Muscle layer of colon (tissue), 2 donors: Measurements from ENCODE around the gene FBXO27.

Source experiments
- H3K27ac ChIP-seq: one replicate; pipeline ENCODE4 v1.7.0; 2013; ENCODE audit warnings: low read depth, mild to moderate bottlenecking, low read length, moderate library complexity
- H3K27me3 ChIP-seq, 2 donors: one replicate each; pipeline ENCODE4 v1.7.0; 2013; ENCODE audit warnings: low read length in 2 of 2, mild to moderate bottlenecking in 2 of 2; ENCODE audit not compliant: insufficient read depth in 2 of 2, control insufficient read depth in 1 of 2
- H3K36me3 ChIP-seq: one replicate; pipeline ENCODE4 v1.7.0; 2013; ENCODE audit warnings: mild to moderate bottlenecking, low read length; ENCODE audit not compliant: insufficient read depth
- H3K4me1 ChIP-seq: one replicate; pipeline ENCODE4 v1.7.0; 2013; ENCODE audit warnings: mild to moderate bottlenecking, low read length; ENCODE audit not compliant: insufficient read depth
- H3K4me3 ChIP-seq, 2 donors: one replicate each; pipeline ENCODE4 v1.7.0; 2013; ENCODE audit warnings: low read length in 2 of 2, low read depth in 1 of 2, mild to moderate bottlenecking in 1 of 2, moderate library complexity in 1 of 2
- H3K9ac ChIP-seq: one replicate; pipeline ENCODE4 v1.7.0; 2013; ENCODE audit warnings: low read length
- H3K9me3 ChIP-seq: one replicate; pipeline ENCODE4 v1.7.0; 2013; ENCODE audit warnings: mild to moderate bottlenecking, low read length
- donor health status: abdominal sarcoma.
- donor health status: Adenocarcinoma of cecum.

Gene FBXO27

GRCh38 chr19:39037194-39037593, 4.8 kb upstream of the FBXO27 start:
- Histone ChIP-seq H3K27me3 (no peaks in the 10 kb centered on the region), H3K9me3 (no peaks in the 10 kb centered on the region), H3K27ac (no peak overlapping the region), H3K4me3 (no peak overlapping the region), H3K4me1 (no peaks in the 10 kb centered on the region), H3K9ac (no peak overlapping the region), H3K36me3 (no peaks in the 10 kb centered on the region)

GRCh38 chr19:39036581-39036980, 4.2 kb upstream of the FBXO27 start:
- no peak overlapping the region for H3K9ac ChIP-seq
- H3K36me3 ChIP-seq = no peaks in the 10 kb centered on the region
- H3K4me3 ChIP-seq = no peak overlapping the region
- H3K27me3 ChIP-seq = no peaks in the 10 kb centered on the region
- H3K4me1 ChIP-seq = no peaks in the 10 kb centered on the region
- no peak overlapping the region for H3K27ac ChIP-seq
- no peaks in the 10 kb centered on the region for H3K9me3 ChIP-seq

GRCh38 chr19:39031368-39032062, 834 bp downstream of the FBXO27 start:
- H3K27ac ChIP-seq = no peak overlapping the region
- no peaks in the 10 kb centered on the region for H3K36me3 ChIP-seq
- H3K9me3 ChIP-seq = no peaks in the 10 kb centered on the region
- H3K4me3 ChIP-seq = peak overlapping the region; percentile 61 to 75
- peaks cover 3% of the 10 kb centered on the region for H3K4me1 ChIP-seq
- no peak overlapping the region for H3K9ac ChIP-seq
- no peaks in the 10 kb centered on the region for H3K27me3 ChIP-seq

- no peaks in the 10 kb centered on the region for H3K9me3 ChIP-seq
- peak overlapping the region; percentile 61 to 75 for H3K4me3 ChIP-seq
- no peak overlapping the region for H3K9ac ChIP-seq
- peaks cover 3% of the 10 kb centered on the region for H3K4me1 ChIP-seq
- no peaks in the 10 kb centered on the region for H3K36me3 ChIP-seq
- H3K27me3 ChIP-seq = no peaks in the 10 kb centered on the region
- no peak overlapping the region for H3K27ac ChIP-seq
These were observed 1.4 kb downstream of the FBXO27 start for GRCh38 chr19:39030854-39031367.

GRCh38 chr19:39024875-39025641, 7.3 kb downstream of the FBXO27 start:
- Histone ChIP-seq H3K36me3 (no peaks in the 10 kb centered on the region), H3K9me3 (no peaks in the 10 kb centered on the region), H3K27ac (no peak overlapping the region), H3K4me1 (no peaks in the 10 kb centered on the region), H3K9ac (no peak overlapping the region), H3K4me3 (no peak overlapping the region), H3K27me3 (no peaks in the 10 kb centered on the region)

- Histone ChIP-seq H3K36me3 (no peaks in the 10 kb centered on the region), H3K27ac (no peak overlapping the region)
These were observed 11.3 kb downstream of the FBXO27 start for GRCh38 chr19:39021063-39021462.

GRCh38 chr19:39017646-39018045, 14.7 kb downstream of the FBXO27 start:
- no peak overlapping the region for H3K27ac ChIP-seq
- H3K4me3 ChIP-seq = no peak overlapping the region
- no peaks in the 10 kb centered on the region for H3K9me3 ChIP-seq
- H3K9ac ChIP-seq = no peak overlapping the region
- no peaks in the 10 kb centered on the region for H3K27me3 ChIP-seq
- no peaks in the 10 kb centered on the region for H3K36me3 ChIP-seq
- no peaks in the 10 kb centered on the region for H3K4me1 ChIP-seq

More at GRCh38 chr19:39021063-39021462, 11.3 kb downstream of the FBXO27 start:
- Histone ChIP-seq H3K9ac (no peak overlapping the region), H3K27me3 (no peaks in the 10 kb centered on the region), H3K4me3 (no peak overlapping the region), H3K9me3 (no peaks in the 10 kb centered on the region), H3K4me1 (no peaks in the 10 kb centered on the region)

- no peaks in the 10 kb centered on the region for H3K4me1 ChIP-seq
- no peaks in the 10 kb centered on the region for H3K36me3 ChIP-seq
- H3K4me3 ChIP-seq = no peak overlapping the region
- H3K27ac ChIP-seq = no peak overlapping the region
- no peaks in the 10 kb centered on the region for H3K27me3 ChIP-seq
- H3K9ac ChIP-seq = no peak overlapping the region
- H3K9me3 ChIP-seq = no peaks in the 10 kb centered on the region
These were observed 15.3 kb downstream of the FBXO27 start for GRCh38 chr19:39017026-39017425.

- no peak overlapping the region for H3K27ac ChIP-seq
- H3K4me1 ChIP-seq = no peaks in the 10 kb centered on the region
- H3K27me3 ChIP-seq = no peaks in the 10 kb centered on the region
- no peaks in the 10 kb centered on the region for H3K9me3 ChIP-seq
- H3K4me3 ChIP-seq = no peak overlapping the region
- H3K36me3 ChIP-seq = no peaks in the 10 kb centered on the region
- H3K9ac ChIP-seq = no peak overlapping the region
These were observed 18.3 kb downstream of the FBXO27 start for GRCh38 chr19:39014037-39014436.

- no peaks in the 10 kb centered on the region for H3K9me3 ChIP-seq
- H3K27me3 ChIP-seq = no peaks in the 10 kb centered on the region
- H3K27ac ChIP-seq = no peak overlapping the region
- no peak overlapping the region for H3K9ac ChIP-seq
- H3K36me3 ChIP-seq = no peaks in the 10 kb centered on the region
- no peaks in the 10 kb centered on the region for H3K4me1 ChIP-seq
- H3K4me3 ChIP-seq = no peak overlapping the region
These were observed 23.3 kb downstream of the FBXO27 start for GRCh38 chr19:39009001-39009400.

- Histone ChIP-seq H3K9ac (no peak overlapping the region), H3K4me3 (no peak overlapping the region), H3K4me1 (no peaks in the 10 kb centered on the region), H3K36me3 (no peaks in the 10 kb centered on the region), H3K27me3 (no peaks in the 10 kb centered on the region), H3K27ac (no peak overlapping the region), H3K9me3 (no peaks in the 10 kb centered on the region)
These were observed 24.2 kb downstream of the FBXO27 start for GRCh38 chr19:39008137-39008536.
